ENCODE results near the gene CSMD2. TPM values are rescaled to one million over a fixed set of nuclear protein-coding genes. Genes with fewer than 3 reads are reported as not detected.

CSMD2 gene
- polyA plus RNA-seq, 5 donors = 0.11 to 0.38 (median 0.22) TPM

- DNase-seq = no peak
Observed at GRCh38 chr1:33960188-33960895, 204.7 kb downstream of the CSMD2 start.

GRCh38 chr1:33957854-33958253, 207.2 kb downstream of the CSMD2 start:
- no peak for DNase-seq

- no peak for DNase-seq
Observed at GRCh38 chr1:33955096-33955495, 209.9 kb downstream of the CSMD2 start.

DNA sequence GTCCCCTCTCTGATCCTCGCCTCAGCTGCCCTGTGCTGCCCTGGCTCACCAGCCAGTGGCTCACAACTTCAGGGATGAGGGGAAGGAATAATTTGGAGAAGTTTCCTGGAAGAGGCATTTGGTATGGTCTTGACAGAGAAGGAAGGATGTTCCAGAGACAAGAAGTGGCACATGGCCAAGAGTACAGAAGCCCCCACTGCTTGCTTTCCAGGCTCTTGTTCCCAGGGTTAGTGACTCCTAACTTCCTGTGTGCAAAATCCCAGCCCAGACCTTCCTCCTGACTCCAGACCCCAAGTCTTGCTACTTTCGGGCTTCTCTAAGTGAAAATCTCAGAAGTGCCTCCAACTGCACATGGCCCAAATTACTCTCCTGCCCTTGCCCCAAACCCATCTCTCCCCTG, 215.5 kb downstream of the CSMD2 start:
- DNase-seq = no peak

GRCh38 chr1:33948291-33948690, 216.7 kb downstream of the CSMD2 start:
- DNase-seq = no peak

- no peak for DNase-seq
Observed at GRCh38 chr1:33946836-33947235, 218.2 kb downstream of the CSMD2 start.

GRCh38 chr1:33944846-33945245, 220.2 kb downstream of the CSMD2 start:
- no peak for DNase-seq

- DNase-seq = no peak
Observed at GRCh38 chr1:33943978-33944377, 221.1 kb downstream of the CSMD2 start.

- no peak for DNase-seq
Observed at GRCh38 chr1:33932871-33933270, 232.2 kb downstream of the CSMD2 start.

- DNase-seq = no peak
Observed at GRCh38 chr1:33931111-33931475, 233.9 kb downstream of the CSMD2 start.

- DNase-seq = no peak
Observed at GRCh38 chr1:33930346-33931110, 234.5 kb downstream of the CSMD2 start.

DNA sequence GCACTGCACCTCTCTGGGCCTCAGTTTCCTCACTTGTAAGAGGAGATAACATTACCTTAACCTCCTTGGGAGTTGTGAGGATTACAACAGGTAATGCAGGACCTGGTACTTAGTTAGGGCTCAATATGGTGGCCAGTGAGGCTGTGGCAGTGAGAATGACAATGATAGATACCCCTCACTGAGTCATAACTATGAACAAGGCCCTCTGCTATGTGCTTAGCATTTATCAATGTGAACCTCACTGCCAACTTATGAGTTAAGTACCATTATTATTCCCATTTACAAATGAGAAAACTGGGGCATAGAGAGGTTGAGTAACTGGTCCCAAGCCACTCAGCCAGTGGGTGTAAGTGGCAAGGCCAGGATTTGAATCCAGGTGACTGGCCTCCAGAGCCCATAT, 236.8 kb downstream of the CSMD2 start:
- no peak for DNase-seq

GRCh38 chr1:33927721-33928120, 237.3 kb downstream of the CSMD2 start:
- no peak for DNase-seq

DNA sequence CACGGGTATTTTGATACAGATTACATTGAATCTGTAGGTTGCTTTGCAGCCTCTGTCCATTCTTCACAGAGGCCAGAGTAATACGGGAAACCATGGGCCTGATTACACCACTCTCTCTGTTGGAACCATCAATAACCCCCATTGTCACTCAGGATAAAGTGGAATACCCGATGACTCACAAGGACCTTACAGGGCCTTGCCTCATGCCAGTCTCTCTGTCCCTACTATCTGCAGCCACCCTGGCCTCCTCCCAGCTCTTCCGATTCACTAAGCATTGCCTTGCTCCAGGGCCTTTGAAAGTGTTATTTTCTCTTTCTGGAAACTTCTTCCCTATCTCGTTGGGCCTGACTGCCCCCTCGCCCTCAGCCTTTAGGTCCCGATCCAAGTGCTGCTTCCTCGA, 239.4 kb downstream of the CSMD2 start:
- DNase-seq = no peak

GRCh38 chr1:33921281-33921680, 243.7 kb downstream of the CSMD2 start:
- no peak for DNase-seq

DNA sequence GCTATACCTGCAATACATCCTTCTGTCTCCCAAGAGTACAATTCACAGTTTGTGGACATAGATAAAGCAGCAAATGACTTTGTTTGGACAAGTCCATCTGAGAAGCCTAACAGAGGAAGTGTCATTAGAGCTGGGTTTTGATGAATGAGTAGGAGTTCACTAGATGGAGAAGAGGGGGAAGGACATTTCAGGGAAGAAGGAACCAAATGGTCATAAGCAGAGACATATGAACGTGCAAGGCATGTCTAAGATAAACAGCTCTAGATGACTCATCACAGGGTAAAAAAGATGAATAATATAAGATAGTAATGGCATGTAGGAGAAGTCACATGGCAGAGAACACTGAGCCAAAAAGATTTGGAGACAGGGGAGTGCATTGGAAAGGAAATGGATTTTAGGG, 246.7 kb downstream of the CSMD2 start:
- DNase-seq = no peak

DNA sequence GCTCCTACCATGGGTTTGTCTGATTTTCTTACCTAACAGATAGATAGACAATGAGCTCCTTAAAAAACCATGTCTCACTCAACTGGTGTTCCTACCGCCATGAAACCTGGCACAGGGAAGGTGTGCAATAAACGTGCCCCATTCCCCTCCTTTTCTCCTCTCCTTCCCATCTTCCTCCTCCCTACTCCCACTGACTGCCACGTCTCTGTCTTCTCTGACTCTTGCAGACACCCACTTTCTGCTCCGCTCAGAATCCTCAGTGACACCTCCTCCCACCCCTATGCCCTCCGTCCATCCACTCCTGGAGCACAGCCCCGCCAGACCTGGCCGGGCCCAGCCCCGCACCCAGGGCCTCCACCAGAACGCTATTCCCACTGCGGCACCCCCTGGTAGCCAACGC, 248.2 kb downstream of the CSMD2 start:
- no peak for DNase-seq

DNA sequence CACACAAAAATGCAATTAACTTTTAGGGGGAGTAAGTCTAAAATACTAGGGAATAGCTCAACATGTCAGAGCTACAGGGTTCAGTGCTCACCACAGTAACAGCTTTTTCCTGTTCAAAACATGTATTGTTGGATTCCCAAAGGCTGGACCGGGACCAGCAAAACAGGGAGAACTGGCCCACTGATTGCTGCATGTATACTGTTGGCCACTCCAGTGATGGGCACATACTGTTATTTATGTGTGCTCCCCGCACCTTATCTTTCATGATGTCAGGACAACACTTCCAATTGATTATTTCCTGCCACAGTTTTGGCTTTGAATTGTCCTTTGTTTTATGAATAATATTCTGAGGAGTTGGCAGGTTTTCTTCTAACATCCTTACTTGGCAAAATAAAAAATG, 250.5 kb downstream of the CSMD2 start:
- DNase-seq = no peak

DNA sequence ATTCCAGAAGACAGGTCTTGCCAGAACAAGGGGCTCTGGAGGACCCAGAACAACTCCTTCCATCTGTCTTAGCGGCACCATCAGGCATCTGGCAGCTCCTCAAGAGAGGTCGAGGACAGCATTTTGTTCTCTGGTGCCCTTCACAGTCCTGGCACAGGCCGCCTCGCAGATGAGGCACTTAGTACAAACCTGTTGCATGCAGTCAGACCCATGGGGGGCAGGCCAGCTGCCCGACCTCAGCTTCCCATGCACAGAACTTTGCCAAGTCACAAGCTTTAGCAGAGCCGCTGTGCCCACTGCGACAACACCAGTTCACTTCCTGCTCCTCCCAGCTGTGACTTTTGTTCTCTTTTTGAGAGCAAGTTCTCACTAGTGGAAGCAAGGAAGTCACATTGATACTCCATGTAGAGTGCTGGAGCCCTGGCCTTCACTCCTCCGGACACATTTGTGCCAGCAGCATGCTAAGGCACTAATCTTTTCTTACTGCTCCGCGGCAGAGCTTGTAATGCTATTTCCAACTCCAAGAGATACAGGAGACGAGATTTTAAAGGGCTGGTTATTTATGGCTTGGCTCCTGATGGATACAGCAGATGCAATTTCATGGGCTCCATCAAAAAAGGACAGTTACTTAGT, 256.6 kb downstream of the CSMD2 start:
- no peak for DNase-seq

DNA sequence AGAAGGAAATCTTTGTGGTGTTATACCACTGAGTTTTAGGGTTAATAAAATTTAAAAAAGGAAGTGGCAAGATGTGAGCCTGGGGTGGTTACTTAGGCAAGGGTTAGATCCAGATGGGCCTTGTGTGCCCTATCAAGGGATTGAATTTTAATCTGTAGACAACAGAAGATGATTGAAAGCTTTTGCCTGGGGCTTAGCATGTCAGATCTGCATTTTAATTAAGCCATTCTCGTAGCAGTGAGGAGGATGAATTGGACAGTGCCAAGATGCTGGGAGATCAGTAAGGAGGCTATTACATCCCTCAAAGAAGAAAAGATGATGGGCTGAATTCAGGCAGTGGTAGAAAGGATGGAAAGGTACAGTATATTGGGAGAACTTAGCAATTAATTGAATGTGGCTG, 258.9 kb downstream of the CSMD2 start:
- no peak for DNase-seq

DNA sequence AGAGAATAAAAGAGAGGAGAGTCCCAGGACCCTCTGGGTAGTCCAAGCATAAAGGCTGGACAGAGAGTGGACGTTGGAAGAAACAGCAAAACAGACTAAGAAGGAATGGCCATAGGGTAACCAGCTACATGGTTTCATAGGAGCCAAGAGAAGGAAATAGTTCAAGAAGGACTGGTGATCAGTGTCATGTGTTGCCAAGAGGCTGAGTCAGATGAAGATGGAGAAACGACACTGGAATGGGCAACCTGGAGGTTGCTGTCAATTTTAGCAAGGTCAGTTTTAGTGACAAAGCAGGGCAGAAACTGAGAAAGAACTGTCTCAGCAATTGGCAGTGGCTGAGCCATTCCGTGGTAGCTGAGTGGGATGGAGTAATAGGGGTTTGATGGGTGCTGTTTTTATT, 259.8 kb downstream of the CSMD2 start:
- DNase-seq = no peak

- DNase-seq = no peak
Observed at GRCh38 chr1:33903210-33903589, 261.8 kb downstream of the CSMD2 start.

Measured in right lung (tissue), 5 donors.